KMS-11 (cell line): Measurements from ENCODE around the gene SPAG6.

ENCODE experiments used
- H2AFZ ChIP-seq: fragments of 200-600 bp; sonication (generic); 2 replicates; pipeline ENCODE4 v1.6.1; 2016; ENCODE audit warnings: antibody characterized with exemption, mixed run types, low read depth
- H3K27ac ChIP-seq: fragments of 200-600 bp; sonication (generic); 2 replicates; pipeline ENCODE4 v1.6.1; 2016; ENCODE audit warnings: mild to moderate bottlenecking, mixed run types
- H3K27me3 ChIP-seq: fragments of 200-600 bp; sonication (generic); 2 replicates; pipeline ENCODE4 v1.6.1; 2017; ENCODE audit warnings: mild to moderate bottlenecking, low read depth, mixed run types, moderate library complexity; ENCODE audit not compliant: insufficient read depth
- H3K36me3 ChIP-seq: fragments of 200-600 bp; sonication (generic); 2 replicates; pipeline ENCODE4 v1.6.1; 2017; ENCODE audit warnings: mild to moderate bottlenecking, mixed run types; ENCODE audit not compliant: insufficient read depth
- H3K4me1 ChIP-seq: fragments of 200-600 bp; sonication (generic); 2 replicates; pipeline ENCODE4 v1.6.1; 2016; ENCODE audit warnings: mild to moderate bottlenecking, low read depth, mixed run types; ENCODE audit not compliant: poor library complexity, severe bottlenecking
- H3K4me2 ChIP-seq: fragments of 200-600 bp; sonication (generic); 2 replicates; pipeline ENCODE4 v1.7.0; 2016; ENCODE audit warnings: mild to moderate bottlenecking, mixed run types
- H3K4me3 ChIP-seq: fragments of 200-600 bp; sonication (generic); IDR thresholded peaks from 2 replicates; pipeline ENCODE4 v1.6.1; 2017; ENCODE audit warnings: low read depth, low read length, mixed read lengths; ENCODE audit not compliant: insufficient read depth
- H3K79me2 ChIP-seq: fragments of 200-600 bp; sonication (generic); 2 replicates; pipeline ENCODE4 v1.6.1; 2016; ENCODE audit warnings: low read depth, mixed run types; ENCODE audit not compliant: insufficient read depth
- H3K9ac ChIP-seq: fragments of 200-600 bp; sonication (generic); 2 replicates; pipeline ENCODE4 v1.6.1; 2016; ENCODE audit warnings: mild to moderate bottlenecking, mixed run types
- H4K20me1 ChIP-seq: fragments of 200-600 bp; sonication (generic); 2 replicates; pipeline ENCODE4 v1.6.1; 2016; ENCODE audit warnings: mild to moderate bottlenecking, mixed run types; ENCODE audit not compliant: insufficient read depth
- CTCF ChIP-seq: fragments of 200-600 bp; sonication (generic); conservative IDR thresholded peaks from 2 replicates; pipeline ENCODE4 v1.6.1; 2017; ENCODE audit warnings: low read depth, mild to moderate bottlenecking, antibody characterized with exemption, low read length, moderate library complexity, mixed read lengths

SPAG6 gene

GRCh38 chr10:22451346-22451745 lies 106.0 kb downstream of the SPAG6 start:
- peaks cover 5% of the 10 kb centered on the region for H3K4me1 ChIP-seq
- no peaks in the 10 kb centered on the region for H4K20me1 ChIP-seq
- no peaks in the 10 kb centered on the region for H3K79me2 ChIP-seq
- no peak overlapping the region for H3K4me2 ChIP-seq
- no peaks in the 10 kb centered on the region for H3K36me3 ChIP-seq
- H3K9ac ChIP-seq, result no peak overlapping the region
- no peak overlapping the region for H3K27ac ChIP-seq
- no peak for TF ChIP-seq CTCF
- H3K27me3 ChIP-seq, result no peaks in the 10 kb centered on the region
- no peak overlapping the region for H3K4me3 ChIP-seq
- no peak overlapping the region for H2AFZ ChIP-seq

- Histone ChIP-seq H3K36me3 (no peaks in the 10 kb centered on the region), H3K4me3 (no peak overlapping the region), H4K20me1 (no peaks in the 10 kb centered on the region), H3K27me3 (no peaks in the 10 kb centered on the region), H3K27ac (no peak overlapping the region), H2AFZ (no peak overlapping the region), H3K4me2 (no peak overlapping the region), H3K79me2 (no peaks in the 10 kb centered on the region), H3K9ac (no peak overlapping the region), H3K4me1 (peaks cover 5% of the 10 kb centered on the region)
- TF ChIP-seq CTCF, result no peak
Measured at GRCh38 chr10:22453320-22453719, 108.0 kb downstream of the SPAG6 start.

- no peaks in the 10 kb centered on the region for H4K20me1 ChIP-seq
- no peak for TF ChIP-seq CTCF
- no peak overlapping the region for H2AFZ ChIP-seq
- H3K36me3 ChIP-seq, result no peaks in the 10 kb centered on the region
- no peak overlapping the region for H3K4me3 ChIP-seq
- peaks cover 9% of the 10 kb centered on the region for H3K4me1 ChIP-seq
- no peak overlapping the region for H3K9ac ChIP-seq
- no peak overlapping the region for H3K4me2 ChIP-seq
- no peak overlapping the region for H3K27ac ChIP-seq
- no peaks in the 10 kb centered on the region for H3K79me2 ChIP-seq
- H3K27me3 ChIP-seq, result no peaks in the 10 kb centered on the region
Measured at GRCh38 chr10:22453948-22454591, 108.8 kb downstream of the SPAG6 start.

GRCh38 chr10:22454634-22455033 lies 109.3 kb downstream of the SPAG6 start:
- no peak overlapping the region for H3K9ac ChIP-seq
- H3K27ac ChIP-seq, result no peak overlapping the region
- TF ChIP-seq CTCF, result no peak
- no peak overlapping the region for H3K4me3 ChIP-seq
- H3K27me3 ChIP-seq, result no peaks in the 10 kb centered on the region
- H3K36me3 ChIP-seq, result no peaks in the 10 kb centered on the region
- H4K20me1 ChIP-seq, result no peaks in the 10 kb centered on the region
- no peak overlapping the region for H2AFZ ChIP-seq
- H3K79me2 ChIP-seq, result no peaks in the 10 kb centered on the region
- H3K4me1 ChIP-seq, result peaks cover 14% of the 10 kb centered on the region
- no peak overlapping the region for H3K4me2 ChIP-seq
